ENCODE results near the gene OTOG. TPM values are rescaled to one million over a fixed set of nuclear protein-coding genes. Genes with fewer than 3 reads are reported as not detected.

The OTOG gene
- total RNA-seq, 1 donor from 2014 or later = not detected

DNA sequence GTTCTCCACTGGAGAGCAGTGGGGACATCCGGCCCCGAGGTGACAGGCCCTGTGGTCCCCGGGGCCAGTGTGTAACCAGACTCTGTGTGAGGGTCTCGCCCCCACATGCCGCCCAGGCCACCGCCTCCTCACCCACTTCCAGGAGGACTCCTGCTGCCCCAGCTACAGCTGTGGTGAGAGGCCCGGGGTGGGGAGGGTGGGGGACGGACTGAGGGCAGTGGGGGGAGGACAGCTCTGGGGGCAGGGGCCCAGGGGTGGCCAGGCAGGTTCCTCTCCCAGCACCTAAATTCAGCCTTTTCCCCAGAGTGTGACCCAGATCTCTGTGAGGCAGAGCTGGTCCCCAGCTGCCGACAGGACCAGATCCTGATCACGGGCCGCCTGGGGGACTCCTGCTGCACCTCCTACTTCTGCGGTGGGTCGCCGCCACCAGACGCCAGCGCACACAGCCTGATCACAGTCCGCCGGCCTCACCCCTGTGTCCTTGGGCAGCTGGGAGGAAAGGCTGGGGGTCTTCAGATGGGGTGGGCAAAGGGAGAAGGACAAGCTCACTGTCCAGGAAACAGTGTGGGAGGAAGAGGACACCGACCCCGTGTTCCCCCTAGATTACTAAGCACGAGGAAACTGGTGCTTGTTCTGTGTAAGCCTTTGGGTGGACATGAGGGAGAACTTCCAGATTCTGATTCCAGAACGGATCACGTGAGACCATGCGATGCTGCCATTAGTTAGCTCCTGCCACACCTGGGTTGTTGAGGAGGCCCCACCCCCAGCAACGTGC, 87.9 kb downstream of the OTOG start:
- intact Hi-C loops (cut with micrococcal nuclease) = no loop called here
- no peak for DNase-seq
- ATAC-seq = no peak

DNA sequence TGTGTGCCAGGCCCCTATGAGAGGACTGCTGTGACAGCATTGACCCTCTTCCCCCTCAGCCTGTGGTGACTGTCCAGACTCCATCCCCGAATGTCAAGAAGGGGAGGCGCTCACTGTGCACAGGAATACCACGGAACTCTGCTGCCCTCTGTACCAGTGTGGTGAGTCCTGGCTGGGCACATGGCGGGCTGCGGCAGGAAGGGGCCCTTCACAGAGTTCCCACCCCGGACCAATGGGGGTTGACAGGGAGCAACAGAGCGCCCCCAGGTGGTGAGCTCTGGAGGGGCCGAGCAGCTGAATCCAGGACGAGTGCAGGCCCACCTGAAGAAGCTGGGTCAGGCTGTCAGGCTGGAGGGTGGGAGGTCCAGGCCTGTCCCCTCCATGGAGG, 88.5 kb downstream of the OTOG start:
- DNase-seq (no peak), ATAC-seq (no peak)
- intact Hi-C loops (cut with micrococcal nuclease) = no loop called here

DNA sequence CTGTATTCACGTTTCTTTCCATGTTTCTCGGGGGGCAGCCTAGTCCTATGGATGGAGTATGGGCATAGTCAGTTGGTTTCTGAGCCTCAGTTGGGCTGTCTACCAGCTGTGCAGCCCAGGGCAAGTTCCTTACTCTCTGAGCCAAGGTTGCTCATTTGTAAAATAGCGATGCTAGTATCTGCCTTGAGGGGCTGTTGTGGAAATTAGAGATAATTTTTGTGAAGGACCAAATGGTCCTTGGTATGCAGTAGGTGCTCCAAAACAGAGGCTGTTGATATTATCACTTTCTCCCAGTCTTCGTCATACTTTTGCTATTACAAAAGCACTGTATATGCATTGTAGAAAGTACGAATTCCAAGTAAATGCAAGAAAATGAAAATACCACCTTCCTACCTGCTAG, 89.7 kb downstream of the OTOG start:
- ATAC-seq (no peak), DNase-seq (no peak)
- intact Hi-C loops (cut with micrococcal nuclease) = no loop called here

DNA sequence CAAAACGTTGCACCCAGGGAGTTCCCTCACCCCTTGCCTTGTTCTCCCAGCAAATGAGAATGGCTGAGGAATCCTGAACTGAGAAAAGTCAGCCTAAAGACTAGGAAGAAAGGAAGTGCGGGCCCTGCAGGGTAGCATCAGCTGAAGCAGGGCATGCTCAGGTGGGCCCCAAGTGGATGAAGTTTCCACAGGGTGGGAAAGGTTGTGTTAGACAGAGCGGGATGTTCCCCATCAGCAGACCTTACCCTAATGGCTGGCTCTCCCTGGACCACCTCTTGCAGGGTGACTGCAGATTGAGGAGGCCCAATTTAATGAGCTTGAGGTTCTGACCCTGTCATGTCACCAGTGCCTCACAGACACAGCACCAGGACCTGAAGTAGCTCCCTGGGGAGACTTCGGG, 90.8 kb downstream of the OTOG start:
- ATAC-seq (no peak), DNase-seq (no peak)
- intact Hi-C loops (cut with micrococcal nuclease) = no loop called here

DNA sequence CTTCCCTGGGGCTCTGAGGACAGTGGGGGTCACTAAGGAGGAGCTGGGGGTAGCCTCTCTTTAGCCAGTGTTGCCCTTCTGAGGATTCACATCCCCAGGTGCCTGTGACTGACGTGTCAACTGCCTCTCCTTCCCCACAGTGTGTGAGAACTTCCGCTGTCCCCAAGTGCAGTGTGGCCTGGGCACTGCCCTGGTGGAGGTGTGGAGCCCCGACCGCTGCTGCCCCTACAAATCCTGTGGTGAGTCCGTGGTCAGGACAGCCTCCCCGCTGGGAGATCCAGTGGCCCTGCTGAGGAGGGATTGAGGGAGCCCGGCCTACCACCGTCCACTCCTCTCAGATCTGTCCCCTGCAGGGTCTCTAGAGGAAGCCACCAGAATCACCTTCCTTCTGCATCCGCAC, 91.3 kb downstream of the OTOG start:
- no peak for ATAC-seq
- no peak for DNase-seq
- intact Hi-C loops (cut with micrococcal nuclease) = no loop called here

DNA sequence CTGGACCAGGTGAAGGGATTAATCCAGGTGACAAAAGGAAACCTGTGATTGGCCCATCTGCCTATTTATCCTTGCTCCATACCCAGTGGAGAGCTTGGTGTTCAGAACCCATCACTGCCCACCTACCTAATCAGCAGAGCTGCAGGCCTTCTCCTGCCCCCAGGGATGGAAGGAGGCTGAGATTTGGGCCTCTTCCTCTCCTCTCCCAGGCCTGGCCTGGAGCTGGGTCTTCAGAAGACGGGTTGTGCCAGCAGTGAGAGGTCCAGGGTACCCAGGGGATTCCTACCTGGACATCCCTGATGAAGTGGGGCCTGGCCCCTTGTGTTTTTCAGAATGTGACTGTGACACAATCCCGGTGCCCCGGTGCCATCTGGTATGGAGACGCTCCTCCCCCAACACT, 92.0 kb downstream of the OTOG start:
- intact Hi-C loops (cut with micrococcal nuclease) = no loop called here
- ATAC-seq = no peak
- DNase-seq = no peak

DNA sequence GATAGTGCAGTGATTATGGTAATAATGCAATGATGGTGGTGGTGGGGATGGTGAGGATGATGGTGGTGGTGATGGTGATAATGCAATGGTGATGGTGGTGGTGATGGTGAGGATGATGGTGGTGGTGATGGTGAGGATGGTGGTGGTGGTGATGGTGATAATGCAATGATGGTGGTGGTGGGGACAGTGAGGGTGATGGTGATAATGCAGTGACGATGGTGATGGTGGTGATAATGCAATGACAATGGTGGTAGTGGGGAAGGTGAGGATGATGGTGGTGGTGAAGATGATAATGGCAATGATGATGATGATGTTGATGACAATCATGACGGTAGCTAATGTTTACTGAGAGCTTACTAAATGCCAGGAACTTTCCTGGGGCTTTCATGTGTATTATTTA, 92.7 kb downstream of the OTOG start:
- no peak for ATAC-seq
- DNase-seq = no peak
- intact Hi-C loops (cut with micrococcal nuclease) = no loop called here

DNA sequence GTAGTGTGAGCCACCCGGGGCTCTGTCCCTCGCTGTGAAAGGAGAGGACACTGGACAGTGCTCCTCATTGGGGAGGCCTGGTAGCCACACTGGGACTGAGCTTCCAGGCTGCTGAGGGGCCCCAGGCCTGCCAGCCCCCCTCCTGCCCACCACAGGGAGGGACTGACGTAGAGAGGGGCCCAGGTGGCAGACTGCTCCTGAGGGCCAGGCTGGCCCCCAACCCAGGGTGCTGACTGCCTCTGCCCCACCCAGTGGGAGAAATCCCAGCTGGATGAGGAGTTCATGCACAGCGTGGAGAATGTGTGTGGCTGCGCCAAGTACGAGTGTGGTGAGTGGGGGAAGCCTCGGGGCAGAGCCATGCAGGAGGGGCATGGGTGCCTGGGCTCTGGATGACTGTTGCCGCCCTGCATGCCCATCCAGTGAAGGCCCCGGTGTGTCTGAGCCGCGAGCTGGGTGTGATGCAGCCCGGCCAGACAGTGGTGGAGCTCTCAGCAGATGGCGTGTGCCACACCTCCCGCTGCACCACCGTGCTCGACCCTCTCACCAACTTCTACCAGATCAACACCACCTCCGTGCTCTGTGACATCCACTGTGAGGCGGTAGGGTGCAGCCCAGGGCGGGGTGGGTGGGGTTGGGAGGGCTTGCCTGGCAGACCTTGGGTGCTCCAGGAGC, 93.6 kb downstream of the OTOG start:
- ATAC-seq (no peak), DNase-seq (no peak)
- intact Hi-C loops (cut with micrococcal nuclease) = no loop called here

DNA sequence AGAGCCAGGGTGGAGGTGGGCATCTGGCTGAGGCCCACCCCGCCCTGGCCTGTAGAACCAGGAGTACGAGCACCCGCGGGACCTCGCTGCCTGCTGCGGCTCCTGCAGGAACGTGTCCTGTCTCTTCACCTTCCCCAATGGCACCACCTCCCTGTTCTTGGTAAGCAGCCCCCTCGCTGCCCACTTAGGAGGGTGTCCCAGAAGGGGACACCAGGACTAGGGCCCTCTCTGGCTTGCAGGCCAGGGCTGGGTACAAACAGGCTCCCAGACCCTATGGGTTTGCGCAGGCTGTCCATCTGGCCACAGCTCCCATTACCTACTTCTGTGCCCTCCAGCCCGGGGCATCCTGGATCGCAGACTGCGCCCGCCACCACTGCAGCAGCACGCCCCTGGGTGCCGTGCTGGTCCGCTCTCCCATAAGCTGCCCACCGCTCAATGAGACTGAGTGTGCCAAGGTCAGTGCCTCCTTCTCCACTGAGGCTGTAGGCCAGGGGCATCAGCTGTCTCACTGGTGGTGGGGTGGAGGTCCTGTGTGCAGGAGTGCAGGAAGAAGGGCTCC, 94.8 kb downstream of the OTOG start:
- intact Hi-C loops (cut with micrococcal nuclease) = no loop called here
- ATAC-seq (no peak), DNase-seq (no peak)

DNA sequence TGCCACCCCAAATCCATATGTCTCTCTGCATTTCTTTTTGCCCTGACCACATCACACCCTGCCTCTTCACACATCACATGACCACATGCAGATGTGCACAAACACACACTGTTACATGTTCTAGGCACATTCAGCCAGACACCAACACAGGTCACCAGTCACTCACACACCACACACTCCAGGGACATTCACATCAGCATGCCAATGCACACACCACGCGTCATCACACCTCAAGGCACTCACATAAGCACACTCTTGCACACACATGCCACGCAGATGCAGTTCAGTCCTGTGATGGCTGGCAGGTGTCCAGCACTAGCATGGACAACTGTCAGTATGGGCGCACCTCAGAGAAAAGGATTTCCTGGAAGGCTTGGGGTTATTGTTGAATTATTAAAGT, 95.3 kb downstream of the OTOG start:
- ATAC-seq = no peak
- DNase-seq = no peak
- intact Hi-C loops (cut with micrococcal nuclease) = no loop called here

DNA sequence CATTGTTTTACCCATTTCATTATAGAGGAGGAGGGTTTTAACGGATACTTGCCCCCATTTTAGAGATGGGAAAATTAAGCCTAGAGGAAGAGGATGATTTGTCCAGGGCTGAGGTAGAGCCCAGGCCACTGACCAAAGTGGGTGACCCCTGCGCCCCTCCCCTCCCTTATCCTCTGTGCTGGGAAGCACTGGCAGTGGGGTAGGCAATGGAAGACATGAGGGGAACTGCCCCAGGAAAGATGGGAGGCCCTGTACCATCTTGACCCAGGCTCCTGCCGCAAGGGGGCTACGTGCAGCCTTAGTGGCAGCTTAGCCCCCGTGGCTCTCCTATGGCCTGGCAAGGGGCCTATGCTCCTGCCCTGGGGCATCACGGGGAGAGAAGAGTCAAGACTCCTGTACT, 95.9 kb downstream of the OTOG start:
- DNase-seq (no peak), ATAC-seq (no peak)
- intact Hi-C loops (cut with micrococcal nuclease) = no loop called here

DNA sequence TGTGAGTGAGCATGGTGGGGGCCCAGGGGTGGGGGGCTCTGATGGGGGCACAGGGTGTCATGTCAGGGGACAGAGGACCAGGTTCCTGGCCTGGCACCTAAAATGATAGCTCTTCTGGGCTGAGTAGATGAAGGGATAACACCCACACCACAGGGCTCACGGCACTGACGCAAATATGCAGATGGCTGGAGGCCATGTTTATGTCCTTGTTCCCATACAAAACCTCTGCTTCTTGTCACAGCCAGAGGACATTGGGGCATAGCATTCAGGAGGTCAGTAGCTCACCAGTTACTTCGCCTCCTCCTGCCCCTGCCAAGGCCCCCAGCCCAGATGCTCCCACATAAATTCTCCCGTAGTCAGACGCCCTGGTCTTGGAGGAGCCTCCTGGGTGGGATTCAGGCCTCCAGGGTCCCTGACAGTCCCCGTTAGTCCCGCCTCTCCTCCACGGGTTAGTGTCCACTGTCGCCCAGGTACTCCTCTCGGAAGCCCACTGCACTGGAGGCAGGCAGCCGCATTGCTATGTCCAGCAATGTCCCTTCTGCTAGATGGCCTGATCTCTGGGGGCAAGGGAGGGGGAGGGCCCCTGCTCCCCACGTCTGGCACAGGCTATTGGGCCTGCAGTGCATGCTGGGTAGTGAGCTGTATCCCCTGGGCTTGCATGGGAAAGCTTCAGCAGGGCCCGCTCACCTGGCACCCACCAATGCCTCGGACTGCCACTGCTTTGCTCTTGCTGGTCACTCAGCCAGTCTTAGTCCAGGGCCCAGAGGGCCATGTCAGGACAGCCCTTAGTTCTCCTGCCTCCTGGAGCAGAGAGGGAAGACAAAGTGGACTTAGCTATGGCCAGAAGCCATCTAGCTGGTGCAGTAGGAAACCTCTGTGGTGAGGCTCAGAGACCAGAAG, 96.7 kb downstream of the OTOG start:
- intact Hi-C loops (cut with micrococcal nuclease) = no loop called here
- ATAC-seq (no peak), DNase-seq (no peak)

DNA sequence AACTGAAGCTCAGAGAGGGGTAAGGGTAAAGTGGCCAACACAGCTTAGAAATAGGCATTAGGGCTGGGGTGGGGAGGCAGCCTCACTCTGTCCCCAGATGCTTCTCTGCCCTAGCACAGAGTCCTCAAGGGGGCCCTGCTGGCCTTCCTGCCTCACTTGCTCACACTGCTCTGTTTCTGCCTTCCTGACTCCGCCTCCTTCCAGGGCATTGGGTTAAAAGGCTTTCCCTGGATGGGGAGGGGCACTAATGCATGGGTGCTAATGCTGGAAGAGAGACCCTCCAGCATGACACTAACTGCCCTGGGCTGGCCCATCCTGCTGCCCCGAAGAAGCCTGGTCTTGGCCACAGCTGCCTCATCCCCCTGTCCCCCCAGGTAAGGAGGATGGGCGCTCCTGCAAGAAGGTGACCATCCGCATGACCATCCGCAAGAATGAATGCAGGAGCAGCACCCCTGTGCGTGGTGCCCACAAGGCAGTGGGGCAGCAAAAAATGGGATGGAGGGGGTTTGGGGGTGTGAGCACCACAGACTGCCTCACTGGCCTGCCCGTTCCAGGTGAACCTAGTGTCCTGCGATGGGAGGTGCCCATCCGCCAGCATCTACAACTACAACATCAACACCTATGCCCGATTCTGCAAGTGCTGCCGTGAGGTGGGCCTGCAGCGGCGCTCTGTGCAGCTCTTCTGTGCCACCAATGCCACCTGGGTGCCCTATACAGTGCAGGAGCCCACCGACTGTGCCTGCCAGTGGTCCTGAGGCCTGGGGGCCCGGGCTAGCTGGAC, 98.3 kb downstream of the OTOG start:
- ATAC-seq = no peak
- DNase-seq = no peak
- intact Hi-C loops (cut with micrococcal nuclease) = no loop called here

DNA sequence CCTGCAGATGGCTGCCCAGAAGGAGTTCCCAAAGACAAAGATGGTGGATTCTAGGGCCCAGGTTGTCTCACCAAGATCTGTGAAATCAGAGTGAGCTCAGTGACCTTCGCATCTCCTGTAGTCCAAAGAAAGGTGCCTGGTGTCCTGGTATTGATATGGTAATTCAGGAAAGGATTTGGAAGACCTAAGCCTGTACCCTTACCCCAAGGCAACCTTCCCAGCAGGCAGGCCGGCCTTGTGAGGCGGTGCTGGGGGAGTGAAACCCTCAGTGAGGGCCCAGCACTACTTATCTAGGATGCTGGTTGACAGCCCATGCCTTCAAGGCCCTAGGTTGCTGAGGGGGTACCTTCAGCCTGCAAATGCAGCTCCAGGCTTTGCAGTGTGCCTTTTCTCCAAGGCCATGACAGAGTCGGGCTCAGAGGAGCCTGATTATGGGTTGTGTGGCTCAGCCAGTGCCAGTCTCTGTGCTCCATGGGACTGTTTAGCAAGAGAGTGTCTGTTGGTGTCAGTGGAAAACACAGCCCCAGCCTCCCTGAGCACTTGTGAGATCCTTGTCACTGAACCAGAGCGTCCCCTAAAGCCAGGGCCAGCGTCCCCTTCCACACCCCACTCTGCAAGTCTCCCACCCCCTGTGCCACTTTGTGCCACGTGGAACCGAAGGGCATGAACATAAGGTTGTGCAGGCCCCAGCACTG, 99.5 kb downstream of the OTOG start:
- intact Hi-C loops (cut with micrococcal nuclease) = no loop called here
- no peak for DNase-seq
- no peak for ATAC-seq

DNA sequence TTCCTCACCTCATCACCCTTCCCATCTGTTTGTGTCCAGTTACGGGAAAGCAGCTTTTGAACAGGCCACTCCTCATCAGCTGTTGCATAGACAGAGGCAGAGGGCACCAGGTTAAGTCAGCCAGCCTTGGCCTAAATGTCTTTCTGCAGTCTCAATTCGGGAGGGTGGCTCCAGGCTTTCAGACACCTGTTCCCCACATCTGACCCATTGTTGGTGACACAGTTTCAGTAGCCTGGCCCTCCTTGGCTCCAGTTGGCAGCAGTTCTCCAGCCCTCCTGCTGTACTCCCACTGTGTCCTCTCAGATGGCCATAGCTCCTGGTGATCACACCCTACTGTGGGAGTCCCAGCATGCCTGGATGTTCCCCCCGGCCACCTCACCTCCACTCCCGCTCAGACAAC, 101.5 kb downstream of the OTOG start:
- DNase-seq (no peak), ATAC-seq (no peak)
- intact Hi-C loops (cut with micrococcal nuclease) = no loop called here

DNA sequence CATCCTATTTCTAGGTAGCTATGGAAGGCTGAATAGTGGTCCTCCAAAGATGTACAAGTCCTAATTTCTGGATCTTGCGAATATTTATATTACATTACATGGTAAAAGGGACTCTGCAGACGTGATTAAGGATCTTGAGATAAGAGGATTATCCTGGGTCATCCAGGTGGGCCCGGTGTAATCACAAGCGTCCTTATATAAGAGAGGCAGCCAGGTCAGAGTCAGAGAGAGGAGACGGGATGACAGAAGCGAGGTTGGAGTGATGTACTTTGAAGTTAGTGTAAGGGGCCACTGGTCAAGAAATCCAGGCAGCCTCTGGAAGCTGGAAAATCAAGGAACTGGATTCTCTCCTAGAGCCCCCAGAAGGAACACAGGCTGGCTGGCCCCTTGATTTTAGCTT, 102.2 kb downstream of the OTOG start:
- ATAC-seq (no peak), DNase-seq (no peak)
- intact Hi-C loops (cut with micrococcal nuclease) = no loop called here

DNA sequence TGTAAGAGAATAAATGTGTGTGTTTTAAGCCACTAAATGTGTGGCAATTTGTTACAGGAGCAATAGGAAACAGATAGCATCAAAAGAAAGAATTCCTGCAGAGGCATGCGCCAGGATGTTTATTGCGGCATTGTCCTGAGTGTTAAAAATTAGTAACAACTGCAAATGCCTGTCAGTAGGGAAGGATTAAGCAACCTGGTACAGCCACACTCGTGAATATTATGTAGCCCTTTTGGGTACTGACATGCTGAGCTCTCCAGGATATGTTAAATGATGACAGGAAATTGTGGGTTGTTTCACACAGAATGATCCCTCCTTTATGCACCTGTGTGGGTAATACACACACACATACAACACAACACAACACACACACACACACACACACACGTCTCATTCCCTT, 102.6 kb downstream of the OTOG start:
- DNase-seq = no peak

DNA sequence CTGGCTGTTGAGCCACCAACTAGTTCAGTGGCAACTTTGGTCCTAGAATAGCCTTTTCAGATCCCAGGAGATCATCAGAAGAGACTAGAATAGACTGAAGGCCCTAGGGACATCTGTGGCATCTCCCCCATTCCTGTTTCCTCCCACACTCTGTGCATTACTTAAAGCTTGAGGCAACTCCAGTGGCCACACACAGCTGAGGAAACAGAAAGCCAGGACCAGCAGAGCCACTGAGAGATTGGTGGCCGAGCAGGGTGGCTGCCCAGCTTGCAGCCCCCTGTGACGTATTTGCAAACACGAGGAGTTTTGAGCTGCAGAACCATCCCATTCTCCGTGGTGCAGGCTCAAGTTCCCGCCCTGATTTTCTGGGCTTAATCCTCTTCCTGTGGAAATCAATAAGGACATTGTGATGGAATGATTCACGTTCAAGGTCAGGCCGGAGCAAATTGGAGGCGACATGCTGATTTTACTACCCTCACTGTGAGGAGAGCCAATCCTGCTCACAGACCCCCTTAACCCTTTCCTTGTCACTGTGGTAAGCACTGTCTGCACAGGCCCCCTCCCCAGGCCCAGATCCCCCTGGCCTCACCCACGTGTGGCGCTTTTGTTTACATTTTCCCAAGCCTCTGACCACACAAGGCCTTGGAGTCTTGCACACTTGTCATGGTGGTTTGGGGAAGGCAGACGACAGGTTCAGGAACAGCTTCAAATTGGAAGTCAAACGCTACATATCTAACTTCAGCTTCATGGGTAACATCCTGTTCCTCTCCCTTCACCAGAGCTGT, 103.3 kb downstream of the OTOG start:
- ATAC-seq = no peak
- no peak for DNase-seq
- intact Hi-C loops (cut with micrococcal nuclease) = no loop called here

More for the DNA sequence above, 102.6 kb downstream of the OTOG start:
- intact Hi-C loops (cut with micrococcal nuclease) = no loop called here
- no peak for ATAC-seq

Data from left ventricle myocardium superior (tissue), 1 donor.